GM13976 (cell line): ENCODE results near the gene UBXN6.

Source experiments
- DNase-seq: peaks from one replicate; pipeline ENCODE4 v3.0.0; 2012; ENCODE audit warnings: low spot score
- CTCF ChIP-seq: IDR thresholded peaks from 2 replicates; pipeline ENCODE4 v1.5.1; 2012; ENCODE audit warnings: borderline replicate concordance, mild to moderate bottlenecking; ENCODE audit not compliant: insufficient read depth; ENCODE audit errors: extremely low read depth, missing control alignments, control extremely low read depth
- in situ Hi-C: fragments of 300-500 bp; cut with MboI; formaldehyde crosslinking; loops from one replicate; pipeline ENCODE4 v1.12.0; 2022; ENCODE audit warnings: low sequenced_read_pairs, mixed read lengths, inconsistent platforms; ENCODE audit not compliant: unreplicated experiment

The UBXN6 gene

GRCh38 chr19:4416268-4416667 is 41.3 kb downstream of the UBXN6 start:
- in situ Hi-C loops = no loop called here
- TF ChIP-seq CTCF = no peak

GRCh38 chr19:4415352-4415751 is 42.2 kb downstream of the UBXN6 start:
- no peak for DNase-seq
- no peak for TF ChIP-seq CTCF
- in situ Hi-C loops = no loop called here

More at GRCh38 chr19:4416268-4416667, 41.3 kb downstream of the UBXN6 start:
- DNase-seq = no peak

GRCh38 chr19:4414800-4415321 is 42.7 kb downstream of the UBXN6 start:
- in situ Hi-C loops = no loop called here
- no peak for TF ChIP-seq CTCF
- no peak for DNase-seq

- no peak for TF ChIP-seq CTCF
- in situ Hi-C loops = no loop called here
- no peak for DNase-seq
These were observed 43.3 kb downstream of the UBXN6 start for GRCh38 chr19:4414144-4414799.

GRCh38 chr19:4413588-4413987 is 44.0 kb downstream of the UBXN6 start:
- TF ChIP-seq CTCF = no peak
- in situ Hi-C loops = no loop called here
- DNase-seq = no peak

GRCh38 chr19:4409123-4409933 is 48.3 kb downstream of the UBXN6 start:
- DNase-seq = no peak
- TF ChIP-seq CTCF = no peak
- in situ Hi-C loops = no loop called here
